GM12878 (cell line): ENCODE measurements around the gene MROH9. TPM values are rescaled to one million over a fixed set of nuclear protein-coding genes. Genes with fewer than 3 reads are reported as not detected.
"Not testable (repeated sequence)": the region's sequence is repeated elsewhere in the genome, so short reads cannot be mapped to it uniquely, and the experiment has no call there.

Experiments used
- ATAC-seq: fragments of 200-7000 bp; cut with Tn5 transposase; 3 replicates; pipeline ENCODE4 v1.9.1; 2020; ENCODE audit warnings: mild to moderate bottlenecking, moderate library complexity
- BruUV-seq: library from RNA; stranded (reverse); fragments of 400-500 nt; replicated peaks from 2 replicates; lab custom pipeline; 2021; lab: Mats Ljungman, UMichigan
- CTCF ChIA-PET: fragments of 300-600 bp; sonication (Branson Sonifier 250); formaldehyde crosslinking; extraction: SDS; loops from one replicate; lab custom pipeline; 2021; ENCODE audit warnings: inconsistent platforms; lab: Yijun Ruan, JAX
- POLR2A ChIA-PET: fragments of 350-600 bp; formaldehyde crosslinking; extraction: SDS; loops from one replicate; lab custom pipeline; 2021; ENCODE audit warnings: inconsistent platforms; lab: Charles Lee
- RAD21 ChIA-PET: fragments of 300-600 bp; sonication (Branson Sonifier 250); formaldehyde crosslinking; loops from one replicate; lab custom pipeline; 2023; ENCODE audit warnings: antibody characterized with exemption; ENCODE audit not compliant: unreplicated experiment; lab: Charles Lee
- SMC1A ChIA-PET: fragments of 300-600 bp; sonication (Branson Sonifier 250); formaldehyde crosslinking; loops from one replicate; lab custom pipeline; 2023; ENCODE audit not compliant: unreplicated experiment, uncharacterized antibody; lab: Charles Lee
- DNase-seq: peaks from one replicate; pipeline ENCODE4 v3.0.0-alpha.2; 2011; ENCODE audit warnings: low read depth, low spot score
- FAIRE-seq: peaks from 3 replicates; lab custom pipeline; 2011; peaks lifted over from hg19 to GRCh38; lab: Jason Lieb, UNC
- H2AFZ ChIP-seq: 2 replicates; pipeline ENCODE4 v1.6.0; 2011; ENCODE audit warnings: low read depth, low read length, control low read depth; ENCODE audit not compliant: control insufficient read depth
- H3K27ac ChIP-seq: 2 replicates; pipeline ENCODE4 v1.5.1; 2011; ENCODE audit warnings: control low read depth; ENCODE audit not compliant: control insufficient read depth, insufficient read depth
- H3K27me3 ChIP-seq, 2 experiments: replicated peaks in 1 of 2; 2 replicates each; pipeline versions ENCODE4 v1.6.0 to v1.6.1; 2011; ENCODE audit warnings: low read length in 1 of 2; ENCODE audit not compliant: control insufficient read depth in 2 of 2, insufficient read depth in 2 of 2
- H3K36me3 ChIP-seq, 2 experiments: 2 replicates each; pipeline ENCODE4 v1.5.1; 2011; ENCODE audit warnings: low read length in 1 of 2; ENCODE audit not compliant: control insufficient read depth in 2 of 2, insufficient read depth in 2 of 2
- H3K4me1 ChIP-seq: 2 replicates; pipeline ENCODE4 v1.6.1; 2011; ENCODE audit warnings: mild to moderate bottlenecking, low read length, moderate library complexity, mixed read lengths; ENCODE audit not compliant: control insufficient read depth, insufficient read depth
- H3K4me2 ChIP-seq: 2 replicates; pipeline ENCODE4 v1.6.0; 2011; ENCODE audit warnings: control low read depth; ENCODE audit not compliant: control insufficient read depth, insufficient read depth
- H3K4me3 ChIP-seq: fragments of 200-600 bp; sonication (generic); 2 replicates; pipeline ENCODE4 v1.5.1; 2016
- H3K79me2 ChIP-seq: 2 replicates; pipeline ENCODE4 v1.6.0; 2011; ENCODE audit warnings: low read length; ENCODE audit not compliant: control insufficient read depth, insufficient read depth
- H3K9ac ChIP-seq: 2 replicates; pipeline ENCODE4 v1.8.0; 2011; ENCODE audit warnings: low read length, control low read depth, mixed read lengths; ENCODE audit not compliant: control insufficient read depth, insufficient read depth
- H3K9me3 ChIP-seq: replicated peaks from 3 replicates; pipeline ENCODE4 v1.5.1; 2011; ENCODE audit warnings: mild to moderate bottlenecking, low read length; ENCODE audit not compliant: control insufficient read depth, insufficient read depth
- H4K20me1 ChIP-seq: 2 replicates; pipeline ENCODE4 v1.6.0; 2011; ENCODE audit not compliant: control insufficient read depth, insufficient read depth
- FOS ChIP-seq: IDR thresholded peaks from 3 replicates; pipeline ENCODE4 v1.6.1; 2011; ENCODE audit warnings: borderline replicate concordance; ENCODE audit not compliant: insufficient read length; ENCODE audit errors: extremely low read depth
- PAX5 ChIP-seq: IDR thresholded peaks from 2 replicates; pipeline ENCODE4 v1.6.1; 2011; ENCODE audit warnings: low read depth, low read length, borderline replicate concordance
- WGBS: methylation state at CpG from one replicate; pipeline ENCODE4 v1.1.6; 2016; ENCODE audit warnings: low lambda C conversion rate; ENCODE audit not compliant: insufficient replicate concordance, insufficient coverage; ENCODE audit errors: missing lambda C conversion rate; 5-methylcytosine and 5-hydroxymethylcytosine counted together
- in situ Hi-C: fragments of 300-500 bp; cut with MboI; formaldehyde crosslinking; loops from 9 replicates; pipeline ENCODE4 v1.14.3; 2018; ENCODE audit warnings: mixed read lengths
- intact Hi-C: fragments of 100-400 bp; cut with micrococcal nuclease; formaldehyde crosslinking; loops from one replicate; pipeline ENCODE4 v1.14.2; 2022; ENCODE audit not compliant: unreplicated experiment
- polyA plus RNA-seq, 11 experiments: library from polyadenylated mRNA; depleted of rRNA in 4 of 11; unstranded in 6 of 11; stranded (reverse) in 5 of 11; fragments of >200 nt; fragmentation: Nextera tagmentation in 4 of 11; fragmentation: Illumina TruSeq in 1 of 11; extraction: Ambion mirVana in 4 of 11; extraction: Trizol in 1 of 11; gene quantifications; 1 replicate in 1 of 11; 2 replicates in 10 of 11; pipeline versions ENCODE4 v1.2.1 to v1.2.3, GENCODE V29; 2011 to 2016; ENCODE audit warnings: inconsistent platforms in 2 of 11, missing spikeins in 2 of 11, low read depth in 1 of 11
- total RNA-seq, 4 experiments: library from RNA; depleted of rRNA in 3 of 4; stranded (reverse); fragments of >200 nt in 3 of 4; fragmentation: Illumina TruSeq in 1 of 4; extraction: Trizol in 1 of 4; gene quantifications; 2 replicates each; pipeline versions ENCODE4 v1.2.1 to v1.2.3, GENCODE V29; 2013 to 2021

MROH9 gene
- total and polyA plus RNA-seq, 10 of the 15 experiments (the other 5 are each of a cell fraction or from before 2014, with no cell fraction given): not detected

DNA sequence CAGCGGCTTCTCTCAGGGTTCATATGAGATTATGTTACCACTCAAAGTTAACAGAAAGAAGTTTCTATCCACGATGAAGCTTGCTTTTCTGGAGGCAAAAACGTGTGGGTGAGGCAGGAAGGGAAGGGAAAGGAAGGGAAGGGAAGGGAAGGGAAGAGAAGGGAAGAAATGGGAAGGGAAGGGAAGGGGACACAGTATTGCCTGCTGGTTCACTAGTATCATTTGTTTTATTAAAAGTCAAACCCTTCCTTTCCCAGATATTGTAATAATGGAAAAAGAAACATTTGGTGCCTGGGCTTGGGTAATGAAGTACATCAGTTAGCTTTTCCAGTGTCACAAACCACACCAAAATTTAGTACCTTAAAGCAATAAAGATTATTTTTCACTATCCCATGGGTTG is 18.0 kb upstream of the MROH9 start:
- 0% methylated on average over 3 of the region's 3 CpGs for WGBS
- Histone ChIP-seq H2AFZ (no peak overlapping the region), H3K27me3 (no peaks in the 10 kb centered on the region), H3K4me3 (no peak overlapping the region), H3K79me2 (no peaks in the 10 kb centered on the region), H3K27ac (no peak overlapping the region), H3K9ac (no peak overlapping the region), H3K9me3 (peaks cover 8% of the 10 kb centered on the region; the same call in 2 of the 3 replicates), H3K4me2 (no peak overlapping the region)
- RAD21 ChIA-PET: no interaction called here
- CTCF ChIA-PET: interaction anchor here (0.6 kb wide), 1 partner anchor 998 kb away, joined by 3 read pairs; no protein-coding TSS in a partner anchor
- FAIRE-seq (no peak), DNase-seq (no peak)
- POLR2A ChIA-PET: no interaction called here
- SMC1A ChIA-PET: no interaction called here
- TF ChIP-seq FOS (no peak), PAX5 (no peak)
- TF ChIP-seq, all 136 proteins: peak for 0
- Histone ChIP-seq H3K4me1 (no peaks in the 10 kb centered on the region), H3K36me3 (no peaks in the 10 kb centered on the region), H4K20me1 (no peaks in the 10 kb centered on the region)
- BruUV-seq: no TSS peak
- no peak for ATAC-seq
- in situ Hi-C loops: no loop called here
- intact Hi-C loops: no loop called here

DNA sequence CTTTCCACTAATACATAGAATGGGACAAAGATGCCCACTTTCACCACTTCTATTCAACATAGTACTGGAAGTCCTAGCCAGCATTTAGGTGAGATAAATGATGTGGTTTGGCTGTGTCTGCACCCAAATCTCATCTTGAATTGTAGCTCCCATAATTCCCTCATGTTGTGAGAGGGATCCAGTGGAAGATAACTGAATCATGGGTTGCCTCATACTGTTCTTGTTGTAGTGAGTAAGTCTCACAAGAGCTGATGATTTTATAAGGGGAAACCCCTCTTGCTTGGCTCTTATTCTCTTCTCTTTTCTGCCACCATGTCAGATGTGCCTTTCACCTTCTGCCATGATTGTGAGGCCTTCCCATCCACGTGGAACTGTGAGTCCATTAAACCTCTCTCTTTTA is 10.7 kb upstream of the MROH9 start:
- intact Hi-C loops: loop anchor here (5.0 kb wide), 2 partner anchors 157 to 237 kb away; no protein-coding TSS in a partner anchor

More for the DNA sequence above, 10.7 kb upstream of the MROH9 start:
- H3K79me2 ChIP-seq, H2AFZ ChIP-seq, ATAC-seq, H3K27ac ChIP-seq, H3K9me3 ChIP-seq, POLR2A ChIA-PET, H4K20me1 ChIP-seq, H3K4me1 ChIP-seq, SMC1A ChIA-PET, DNase-seq, H3K9ac ChIP-seq, CTCF ChIA-PET, FAIRE-seq, RAD21 ChIA-PET, H3K4me3 ChIP-seq, BruUV-seq, H3K36me3 ChIP-seq, H3K4me2 ChIP-seq, in situ Hi-C loops, H3K27me3 ChIP-seq: not testable (repeated sequence)
- 0% methylated on average over 1 of the region's 1 CpG for WGBS
